Naive B cell (primary cell): ENCODE results near the gene LINC00237. TPM values are rescaled to one million over a fixed set of nuclear protein-coding genes. Genes with fewer than 3 reads are reported as not detected.
A peak's percentile ranks its signal among the peaks of the same experiment; 100 is the strongest.

Experiments
- ATAC-seq, 2 donors: fragments of 150-1000 bp; cut with Tn5 transposase; 2 replicates each; pipeline ENCODE4 v1.10.0; 2021; ENCODE audit warnings: low read depth in 2 of 2, mild to moderate bottlenecking in 2 of 2, moderate library complexity in 2 of 2
- DNase-seq: peaks from one replicate; pipeline ENCODE4 v3.0.0; 2022
- H3K27ac Mint-ChIP-seq, 6 donors: one replicate each; pipeline ENCODE4 v1.8.0; 2020 to 2022; ENCODE audit warnings: mild to moderate bottlenecking in 6 of 6, mixed read lengths in 6 of 6, moderate library complexity in 5 of 6, inconsistent platforms in 2 of 6
- H3K27me3 Mint-ChIP-seq, 3 donors: one replicate each; pipeline ENCODE4 v1.8.0; 2021 to 2022; ENCODE audit warnings: mixed read lengths in 3 of 3, mild to moderate bottlenecking in 1 of 3
- H3K36me3 Mint-ChIP-seq, 2 donors: one replicate each; pipeline ENCODE4 v1.8.0; 2020 to 2022; ENCODE audit warnings: mixed read lengths in 2 of 2, inconsistent platforms in 1 of 2, mild to moderate bottlenecking in 1 of 2
- H3K4me1 Mint-ChIP-seq, 3 donors: one replicate each; pipeline ENCODE4 v1.8.0; 2020 to 2022; ENCODE audit warnings: mixed read lengths in 3 of 3, inconsistent platforms in 1 of 3, mild to moderate bottlenecking in 1 of 3, moderate library complexity in 1 of 3
- H3K4me3 Mint-ChIP-seq, 8 donors: one replicate each; pipeline ENCODE4 v1.8.0; 2020 to 2022; ENCODE audit warnings: mild to moderate bottlenecking in 8 of 8, mixed read lengths in 8 of 8, moderate library complexity in 8 of 8, inconsistent platforms in 2 of 8
- H3K9me3 Mint-ChIP-seq, 7 donors: one replicate each; pipeline ENCODE4 v1.8.0; 2020 to 2022; ENCODE audit warnings: mixed read lengths in 7 of 7, mild to moderate bottlenecking in 5 of 7, inconsistent platforms in 2 of 7, moderate library complexity in 1 of 7
- polyA plus RNA-seq, 6 donors: library from polyadenylated mRNA; unstranded; fragments of 300-500 nt; fragmentation: Illumina TruSeq; gene quantifications; one replicate each; pipeline ENCODE4 v1.2.3, GENCODE V29; 2021; ENCODE audit warnings: low read depth in 6 of 6

The LINC00237 gene
- polyA plus RNA-seq, 6 donors from 2014 or later: 0.29 to 0.70 TPM; not detected in 4

GRCh38 chr20:21076073-21076472, 30.1 kb downstream of the LINC00237 start:
- H3K27ac Mint-ChIP-seq: no peak overlapping the region
- peaks cover 0 to 1% (median 0%) of the 10 kb centered on the region in 7 donors for H3K9me3 Mint-ChIP-seq
- H3K27me3 Mint-ChIP-seq: peaks cover 29 to 41% (median 33%) of the 10 kb centered on the region in 3 donors
- H3K4me1 Mint-ChIP-seq: no peaks in the 10 kb centered on the region
- ATAC-seq (no peak), DNase-seq (no peak)
- H3K36me3 Mint-ChIP-seq: no peaks in the 10 kb centered on the region
- no peak overlapping the region for H3K4me3 Mint-ChIP-seq

DNA sequence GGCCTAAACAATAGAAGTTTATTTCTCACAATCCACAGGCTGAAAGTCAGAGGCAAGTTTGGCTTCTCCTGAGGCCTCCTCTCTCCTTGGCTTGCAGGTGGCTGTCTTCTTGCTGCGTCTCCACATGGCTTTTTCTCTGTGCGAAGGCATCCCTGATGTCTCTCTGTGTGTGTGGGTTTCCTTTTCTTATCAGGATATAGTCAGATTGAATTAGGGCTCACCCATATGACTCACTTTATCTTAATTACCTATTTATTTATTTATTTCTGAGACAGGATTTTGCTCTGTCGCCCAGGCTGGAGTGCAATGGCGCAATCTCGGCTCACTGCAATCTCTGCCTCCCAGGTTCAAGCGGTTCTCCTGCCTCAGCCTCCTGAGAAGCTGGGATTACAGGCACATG, 30.7 kb downstream of the LINC00237 start:
- peaks cover 0 to 1% (median 0%) of the 10 kb centered on the region in 7 donors for H3K9me3 Mint-ChIP-seq
- DNase-seq (no peak), ATAC-seq (no peak)
- no peaks in the 10 kb centered on the region for H3K4me1 Mint-ChIP-seq
- H3K4me3 Mint-ChIP-seq: no peak overlapping the region
- H3K27me3 Mint-ChIP-seq: peaks cover 28 to 44% (median 36%) of the 10 kb centered on the region in 3 donors
- H3K36me3 Mint-ChIP-seq: no peaks in the 10 kb centered on the region
- H3K27ac Mint-ChIP-seq: no peak overlapping the region

DNA sequence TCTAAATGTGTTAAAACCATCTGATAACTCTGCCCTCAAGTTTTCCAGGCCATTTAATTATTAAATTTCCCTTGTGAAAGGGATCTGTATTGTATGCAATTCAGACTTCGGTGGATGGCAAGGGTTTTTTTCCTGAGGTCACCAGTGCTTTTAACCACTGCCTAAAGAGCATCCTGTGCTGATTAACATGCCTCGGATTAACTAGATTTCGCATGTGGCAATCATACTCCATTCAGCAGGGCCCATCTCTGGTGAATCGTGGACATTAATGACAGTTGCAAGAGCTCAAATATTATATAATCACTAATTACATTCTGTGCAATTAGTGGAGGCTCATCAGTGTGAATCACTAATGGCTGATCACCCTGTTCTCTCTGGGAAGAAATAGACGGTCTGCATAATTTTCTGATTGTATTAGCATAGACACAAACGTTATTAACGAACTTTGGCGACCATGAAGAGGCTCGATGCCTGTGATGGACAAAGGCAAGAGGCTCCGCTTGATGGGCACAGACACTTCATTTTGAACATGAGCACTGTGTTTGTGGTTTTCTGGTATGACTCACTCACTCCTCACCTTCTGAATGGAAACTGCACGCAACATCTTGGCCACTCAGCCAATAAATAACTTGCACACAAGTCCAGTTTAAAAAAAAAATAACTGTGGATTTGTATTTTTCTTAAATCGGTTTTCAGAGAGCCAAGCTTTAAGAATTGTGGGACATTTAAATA, 31.4 kb downstream of the LINC00237 start:
- Mint-ChIP-seq H3K27me3 (peaks cover 28 to 43% (median 36%) of the 10 kb centered on the region in 3 donors), H3K9me3 (peaks cover 0 to 1% (median 0%) of the 10 kb centered on the region in 7 donors), H3K36me3 (no peaks in the 10 kb centered on the region), H3K4me1 (no peaks in the 10 kb centered on the region), H3K27ac (no peak overlapping the region), H3K4me3 (no peak overlapping the region)
- DNase-seq: no peak
- ATAC-seq: no peak

- no peaks in the 10 kb centered on the region for H3K4me1 Mint-ChIP-seq
- no peak overlapping the region for H3K27ac Mint-ChIP-seq
- H3K4me3 Mint-ChIP-seq: no peak overlapping the region
- no peaks in the 10 kb centered on the region for H3K36me3 Mint-ChIP-seq
- DNase-seq (no peak), ATAC-seq (no peak)
- H3K27me3 Mint-ChIP-seq: peaks cover 16 to 42% (median 30%) of the 10 kb centered on the region in 3 donors
- H3K9me3 Mint-ChIP-seq: peaks cover 0 to 10% (median 0%) of the 10 kb centered on the region in 7 donors
Observed at GRCh38 chr20:21067255-21067654, 38.9 kb downstream of the LINC00237 start.

GRCh38 chr20:21064924-21065323, 41.2 kb downstream of the LINC00237 start:
- peak overlapping the region in 1 of 6 donors; percentile 28 for H3K27ac Mint-ChIP-seq
- H3K9me3 Mint-ChIP-seq: peaks cover 0 to 10% (median 0%) of the 10 kb centered on the region in 7 donors
- no peak overlapping the region for H3K4me3 Mint-ChIP-seq
- H3K27me3 Mint-ChIP-seq: peaks cover 23 to 36% (median 31%) of the 10 kb centered on the region in 3 donors
- DNase-seq (no peak), ATAC-seq (no peak)
- no peaks in the 10 kb centered on the region for H3K36me3 Mint-ChIP-seq
- no peaks in the 10 kb centered on the region for H3K4me1 Mint-ChIP-seq

DNA sequence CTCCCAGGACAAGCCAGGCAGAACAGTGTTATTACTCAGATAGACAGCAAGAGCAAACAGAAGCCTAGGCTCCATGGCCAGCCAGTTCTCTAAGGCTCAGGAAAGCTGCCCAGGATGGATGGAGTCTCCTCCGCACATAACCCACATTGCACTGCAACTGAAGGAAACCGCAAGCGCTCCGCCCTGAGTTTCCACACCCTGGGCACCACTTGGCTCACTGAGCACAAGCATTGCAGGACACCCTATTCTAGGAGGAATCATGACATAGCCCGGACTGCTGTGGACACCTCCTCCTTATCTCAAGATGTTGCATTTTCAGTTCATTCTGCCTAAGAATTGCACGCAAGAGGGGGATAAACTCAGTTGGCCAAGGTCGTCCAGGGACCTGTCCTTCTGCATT, 42.9 kb downstream of the LINC00237 start:
- H3K4me3 Mint-ChIP-seq: no peak overlapping the region
- peaks cover 28 to 46% (median 38%) of the 10 kb centered on the region in 3 donors for H3K27me3 Mint-ChIP-seq
- no peaks in the 10 kb centered on the region for H3K4me1 Mint-ChIP-seq
- ATAC-seq (no peak), DNase-seq (no peak)
- peaks cover 0 to 10% (median 0%) of the 10 kb centered on the region in 7 donors for H3K9me3 Mint-ChIP-seq
- no peak overlapping the region for H3K27ac Mint-ChIP-seq
- H3K36me3 Mint-ChIP-seq: no peaks in the 10 kb centered on the region

DNA sequence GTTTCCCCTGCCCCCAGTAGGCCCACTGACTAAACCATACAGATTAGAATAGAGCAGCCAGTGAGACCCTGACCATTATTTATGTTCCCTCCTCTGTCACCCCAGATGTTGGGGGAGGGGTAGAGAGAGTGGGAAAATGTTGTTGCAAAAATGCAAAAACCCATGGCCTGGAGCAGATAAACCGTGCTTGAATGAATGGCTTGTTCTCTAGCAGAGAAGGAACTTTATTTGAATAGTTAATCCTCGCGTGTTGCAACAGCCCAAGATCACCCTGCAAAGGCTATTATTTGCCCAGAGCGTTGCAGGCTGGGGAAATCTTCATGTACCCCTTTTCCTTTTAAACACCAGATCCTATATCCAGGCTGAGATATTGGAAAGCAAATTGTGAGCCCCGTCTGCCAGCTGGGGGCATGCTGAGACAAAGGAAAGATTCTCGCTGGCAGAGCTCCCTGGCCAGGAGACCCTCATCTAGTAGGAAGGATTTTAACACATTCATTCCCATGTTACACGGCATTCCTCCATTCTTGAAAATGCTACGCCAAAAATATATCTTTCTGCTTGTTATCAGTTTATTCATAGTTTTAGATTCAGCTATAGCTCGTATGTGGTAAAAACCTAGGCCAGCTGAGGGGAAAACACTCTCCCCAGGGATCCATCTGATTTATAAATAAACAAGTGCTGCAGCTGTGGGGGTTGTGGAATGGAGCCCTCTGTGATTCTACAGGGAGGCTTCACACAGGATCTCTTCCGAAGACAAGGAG, 53.0 kb downstream of the LINC00237 start:
- Mint-ChIP-seq H3K27ac (no peak overlapping the region), H3K9me3 (peaks cover 0 to 4% (median 0%) of the 10 kb centered on the region in 7 donors), H3K4me1 (no peaks in the 10 kb centered on the region), H3K4me3 (peak overlapping the region in 1 of 8 donors; percentile 18), H3K27me3 (peaks cover 5 to 35% (median 22%) of the 10 kb centered on the region in 3 donors), H3K36me3 (no peaks in the 10 kb centered on the region)
- ATAC-seq (no peak), DNase-seq (no peak)

DNA sequence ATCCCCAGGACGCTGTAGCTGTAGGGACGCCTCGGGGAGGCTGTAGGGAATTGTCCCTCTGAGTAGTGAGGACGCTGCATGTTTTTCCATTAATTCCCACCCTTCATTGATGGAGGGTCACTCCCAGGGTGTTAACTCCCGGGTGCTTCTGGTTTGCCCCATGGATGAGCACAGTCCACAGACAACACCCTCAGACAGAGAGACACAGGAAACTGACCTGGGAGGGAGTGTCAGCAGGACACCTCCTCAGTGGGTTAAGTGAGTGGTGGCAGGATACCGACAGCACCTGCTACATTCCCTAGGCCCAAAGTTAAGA, 53.5 kb downstream of the LINC00237 start:
- H3K9me3 Mint-ChIP-seq: peaks cover 0 to 4% (median 0%) of the 10 kb centered on the region in 7 donors
- H3K4me1 Mint-ChIP-seq: no peaks in the 10 kb centered on the region
- no peak overlapping the region for H3K27ac Mint-ChIP-seq
- no peak for ATAC-seq
- H3K27me3 Mint-ChIP-seq: peaks cover under 1 to 35% (median 22%) of the 10 kb centered on the region in 3 donors
- DNase-seq: no peak
- H3K4me3 Mint-ChIP-seq: peak overlapping the region in 1 of 8 donors; percentile 18
- no peaks in the 10 kb centered on the region for H3K36me3 Mint-ChIP-seq

- DNase-seq (no peak), ATAC-seq (no peak)
- H3K4me3 Mint-ChIP-seq: no peak overlapping the region
- no peaks in the 10 kb centered on the region for H3K4me1 Mint-ChIP-seq
- peaks cover 0 to 4% (median 0%) of the 10 kb centered on the region in 7 donors for H3K9me3 Mint-ChIP-seq
- H3K27me3 Mint-ChIP-seq: peaks cover 0 to 37% (median 22%) of the 10 kb centered on the region in 3 donors
- H3K36me3 Mint-ChIP-seq: no peaks in the 10 kb centered on the region
- H3K27ac Mint-ChIP-seq: no peak overlapping the region
Observed at GRCh38 chr20:21052241-21052640, 53.9 kb downstream of the LINC00237 start.

DNA sequence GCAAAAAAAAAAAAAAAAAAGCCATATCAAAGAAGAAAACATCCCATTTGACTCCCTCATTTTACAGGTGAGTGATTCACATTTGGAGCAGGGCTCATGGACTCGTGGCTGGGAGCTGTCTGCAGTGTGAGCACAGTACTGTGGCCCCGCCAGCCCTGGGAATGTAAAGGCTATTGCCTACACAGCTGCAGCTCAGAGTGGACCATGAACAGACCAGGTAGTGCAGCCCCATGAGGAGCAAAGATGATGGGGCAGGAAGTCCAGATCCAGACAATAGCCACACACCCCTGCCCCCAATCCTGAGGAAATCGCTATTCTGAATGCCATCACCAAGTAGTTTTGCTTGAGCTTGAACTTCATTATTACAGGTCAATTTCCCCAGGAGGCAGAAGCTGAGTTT, 55.4 kb downstream of the LINC00237 start:
- Mint-ChIP-seq H3K4me1 (no peaks in the 10 kb centered on the region), H3K9me3 (peaks cover 0 to 4% (median 0%) of the 10 kb centered on the region in 7 donors), H3K36me3 (no peaks in the 10 kb centered on the region), H3K27me3 (peaks cover 2 to 52% (median 37%) of the 10 kb centered on the region in 3 donors), H3K4me3 (no peak overlapping the region), H3K27ac (no peak overlapping the region)
- no peak for DNase-seq
- ATAC-seq: no peak

- ATAC-seq (no peak), DNase-seq (no peak)
- Mint-ChIP-seq H3K4me1 (no peaks in the 10 kb centered on the region), H3K27ac (no peak overlapping the region), H3K4me3 (no peak overlapping the region), H3K9me3 (peaks cover 0 to 4% (median 0%) of the 10 kb centered on the region in 7 donors), H3K27me3 (peaks cover 8 to 50% (median 39%) of the 10 kb centered on the region in 3 donors), H3K36me3 (no peaks in the 10 kb centered on the region)
Observed at GRCh38 chr20:21049305-21049828, 56.8 kb downstream of the LINC00237 start.

DNA sequence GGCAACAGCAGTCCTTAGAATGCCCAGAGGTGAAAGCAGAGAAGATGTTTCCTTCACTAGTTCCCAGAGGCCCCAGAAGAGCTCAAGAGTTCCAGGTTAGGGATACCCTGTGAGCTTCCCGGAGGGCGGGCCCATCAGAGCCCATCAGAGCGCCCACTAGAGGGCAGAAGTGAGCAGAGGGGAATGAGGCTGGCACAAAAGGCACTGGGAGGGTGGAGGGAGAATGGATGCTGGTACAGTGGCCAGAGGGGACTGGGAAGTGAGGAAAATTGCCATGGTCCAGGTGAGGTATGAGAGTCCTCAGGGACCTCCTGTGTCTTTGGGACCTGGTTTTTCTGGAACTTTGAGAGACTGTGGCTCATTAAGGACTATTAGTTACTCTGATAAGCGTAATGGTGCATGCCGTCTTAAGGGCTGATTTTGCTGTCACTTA, 57.3 kb downstream of the LINC00237 start:
- Mint-ChIP-seq H3K36me3 (no peaks in the 10 kb centered on the region), H3K4me3 (no peak overlapping the region), H3K27me3 (peaks cover 10 to 53% (median 44%) of the 10 kb centered on the region in 3 donors), H3K27ac (no peak overlapping the region), H3K4me1 (no peaks in the 10 kb centered on the region), H3K9me3 (peaks cover 0 to 4% (median 0%) of the 10 kb centered on the region in 7 donors)
- ATAC-seq (no peak), DNase-seq (peak; percentile 18)

GRCh38 chr20:21047981-21048380, 58.2 kb downstream of the LINC00237 start:
- H3K36me3 Mint-ChIP-seq: no peaks in the 10 kb centered on the region
- H3K27me3 Mint-ChIP-seq: peaks cover 14 to 50% (median 47%) of the 10 kb centered on the region in 3 donors

More at GRCh38 chr20:21047981-21048380, 58.2 kb downstream of the LINC00237 start:
- peaks cover 0 to 4% (median 0%) of the 10 kb centered on the region in 7 donors for H3K9me3 Mint-ChIP-seq
- no peak overlapping the region for H3K27ac Mint-ChIP-seq
- no peak overlapping the region for H3K4me3 Mint-ChIP-seq
- ATAC-seq (no peak), DNase-seq (no peak)
- no peaks in the 10 kb centered on the region for H3K4me1 Mint-ChIP-seq
